T-helper 17 cell (primary cell): ENCODE measurements around the gene MBL2. TPM values are rescaled to one million over a fixed set of nuclear protein-coding genes. Genes with fewer than 3 reads are reported as not detected.

Experiments
- ATAC-seq: fragments of 150-1000 bp; cut with Tn5 transposase; 2 replicates; pipeline ENCODE4 v1.10.0; 2021; ENCODE audit warnings: mild to moderate bottlenecking, moderate library complexity
- DNase-seq, 3 donors: peaks; one replicate each; pipeline versions ENCODE4 v3.0.0 to v3.0.0-alpha.2; 2020 to 2021
- H3K9me3 ChIP-seq: one replicate; pipeline ENCODE4 v1.7.0; 2013; ENCODE audit warnings: low read length, mild to moderate bottlenecking; ENCODE audit not compliant: control insufficient read depth, poor library complexity, severe bottlenecking
- H3K27ac Mint-ChIP-seq: one replicate; pipeline ENCODE4 v1.8.0; 2022; ENCODE audit warnings: mild to moderate bottlenecking, moderate library complexity, mixed read lengths
- H3K27me3 Mint-ChIP-seq: one replicate; pipeline ENCODE4 v1.8.0; 2022; ENCODE audit warnings: mixed read lengths
- H3K36me3 Mint-ChIP-seq: one replicate; pipeline ENCODE4 v1.8.0; 2022; ENCODE audit warnings: low read depth, mixed read lengths
- H3K4me1 Mint-ChIP-seq: one replicate; pipeline ENCODE4 v1.8.0; 2022; ENCODE audit warnings: mild to moderate bottlenecking, mixed read lengths
- H3K4me3 Mint-ChIP-seq: one replicate; pipeline ENCODE4 v1.8.0; 2022; ENCODE audit warnings: mild to moderate bottlenecking, moderate library complexity, mixed read lengths
- total RNA-seq, 4 donors: library from RNA in 2 of 4; stranded (reverse) in 2 of 4; gene quantifications; one replicate each; pipeline ENCODE4 v1.2.3 and lab custom pipeline; 2022 to 2026

The MBL2 gene
- total RNA-seq (not detected), total RNA-seq (lab: John Stamatoyannopoulos, UW) (0 reads per million in 2 donors)

DNA sequence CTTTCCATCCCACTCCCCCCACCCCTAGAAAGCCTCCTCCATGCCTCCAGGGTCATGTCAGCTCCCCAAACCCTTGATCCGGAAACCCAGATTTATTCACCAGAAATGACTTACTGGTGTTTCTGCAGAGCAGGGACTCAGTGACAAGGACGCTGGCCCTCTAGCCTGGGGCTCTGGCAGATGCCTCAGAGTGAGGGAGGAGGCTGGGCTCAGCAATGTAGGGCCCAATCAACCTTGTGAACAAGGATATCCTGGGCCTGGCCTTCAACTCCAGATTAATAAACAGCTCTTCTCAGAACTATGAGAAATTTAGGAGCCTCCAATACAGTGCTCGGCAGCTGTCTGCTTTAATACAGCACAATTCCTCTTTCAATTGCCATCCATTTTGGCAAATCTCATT lies at the start of gene MBL2:
Gene MBL2 (minus strand): TSS at position 162 of the 400 bp plus-strand sequence. CDS start 1,149 bp downstream, outside the sequence.
- Mint-ChIP-seq H3K36me3 (no peaks in the 10 kb centered on the region), H3K4me1 (no peaks in the 10 kb centered on the region), H3K4me3 (no peak within 1 kb of the TSS), H3K27ac (no peak within 1 kb of the TSS), H3K27me3 (no peaks in the 10 kb centered on the region)
- DNase-seq = no peak
- H3K9me3 ChIP-seq = no peaks in the 10 kb centered on the region
- no peak for ATAC-seq

DNA sequence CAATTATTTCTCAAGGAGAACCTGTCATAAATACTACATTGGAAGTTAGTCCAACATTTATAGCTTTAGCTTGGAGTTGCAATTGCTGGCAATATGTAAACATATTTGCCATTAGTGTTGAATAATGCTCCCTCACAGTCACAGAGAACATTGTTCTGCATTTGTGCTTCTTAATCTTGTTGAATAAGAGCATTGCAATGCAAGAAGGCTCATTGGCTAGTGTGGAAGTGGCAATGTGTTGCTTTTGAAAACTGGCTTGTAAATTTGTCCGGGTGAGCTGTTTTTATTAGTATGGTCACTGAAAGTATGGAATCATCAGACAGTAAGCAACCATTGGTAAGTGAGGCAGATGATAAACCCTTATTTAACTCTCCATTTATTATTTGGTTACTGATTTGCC lies 47.7 kb upstream of the MBL2 start:
- H3K36me3 Mint-ChIP-seq = no peaks in the 10 kb centered on the region

DNA sequence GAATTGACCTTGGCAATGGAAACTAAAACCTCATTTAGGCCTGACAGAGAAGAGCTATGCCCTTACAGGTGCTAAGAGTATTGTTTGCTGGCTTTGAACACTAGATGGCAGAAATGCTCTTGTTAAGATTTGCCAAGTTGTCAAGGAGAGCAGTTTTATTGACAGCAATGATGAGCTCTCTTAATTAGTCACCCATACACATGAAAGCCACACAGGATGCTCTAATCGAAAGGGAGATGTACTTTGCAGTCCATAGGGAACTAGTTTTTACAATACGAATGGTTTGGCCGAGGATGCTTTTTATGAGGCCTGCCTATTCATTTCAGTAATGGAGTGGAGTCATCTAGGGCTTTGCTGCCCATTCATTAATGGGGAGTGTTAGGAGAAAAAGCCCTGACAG lies 45.4 kb upstream of the MBL2 start:
- H3K4me3 Mint-ChIP-seq = no peak overlapping the region
- H3K27me3 Mint-ChIP-seq = no peaks in the 10 kb centered on the region
- no peaks in the 10 kb centered on the region for H3K4me1 Mint-ChIP-seq
- DNase-seq (no peak), ATAC-seq (no peak)
- no peaks in the 10 kb centered on the region for H3K9me3 ChIP-seq
- no peaks in the 10 kb centered on the region for H3K36me3 Mint-ChIP-seq
- no peak overlapping the region for H3K27ac Mint-ChIP-seq

More for the DNA sequence above, 47.7 kb upstream of the MBL2 start:
- H3K9me3 ChIP-seq = no peaks in the 10 kb centered on the region
- DNase-seq (no peak), ATAC-seq (no peak)
- Mint-ChIP-seq H3K27ac (no peak overlapping the region), H3K27me3 (no peaks in the 10 kb centered on the region), H3K4me1 (no peaks in the 10 kb centered on the region), H3K4me3 (no peak overlapping the region)

DNA sequence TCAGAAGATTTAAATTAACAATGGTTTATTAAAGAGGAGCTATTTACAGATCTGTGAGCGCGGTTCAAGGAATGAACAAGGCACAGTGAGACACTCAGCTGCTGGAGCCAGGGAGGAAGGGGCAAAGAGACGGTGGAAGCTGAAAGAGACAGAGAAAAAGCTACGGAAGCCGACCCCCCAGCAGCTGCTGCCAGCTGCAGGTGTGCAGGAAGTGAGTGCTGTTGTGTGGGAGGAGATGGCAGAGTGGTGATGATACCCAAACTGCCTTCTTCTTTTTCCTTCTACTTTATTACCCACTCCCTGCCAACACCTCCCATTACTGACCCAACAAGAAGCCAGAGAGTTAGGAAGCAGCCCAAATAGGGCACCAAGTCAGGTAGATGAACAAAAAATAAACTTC lies 41.9 kb upstream of the MBL2 start:
- DNase-seq (no peak), ATAC-seq (no peak)
- no peaks in the 10 kb centered on the region for H3K4me1 Mint-ChIP-seq
- H3K4me3 Mint-ChIP-seq = no peak overlapping the region
- H3K27ac Mint-ChIP-seq = no peak overlapping the region
- H3K27me3 Mint-ChIP-seq = no peaks in the 10 kb centered on the region
- H3K36me3 Mint-ChIP-seq = no peaks in the 10 kb centered on the region
- no peaks in the 10 kb centered on the region for H3K9me3 ChIP-seq

DNA sequence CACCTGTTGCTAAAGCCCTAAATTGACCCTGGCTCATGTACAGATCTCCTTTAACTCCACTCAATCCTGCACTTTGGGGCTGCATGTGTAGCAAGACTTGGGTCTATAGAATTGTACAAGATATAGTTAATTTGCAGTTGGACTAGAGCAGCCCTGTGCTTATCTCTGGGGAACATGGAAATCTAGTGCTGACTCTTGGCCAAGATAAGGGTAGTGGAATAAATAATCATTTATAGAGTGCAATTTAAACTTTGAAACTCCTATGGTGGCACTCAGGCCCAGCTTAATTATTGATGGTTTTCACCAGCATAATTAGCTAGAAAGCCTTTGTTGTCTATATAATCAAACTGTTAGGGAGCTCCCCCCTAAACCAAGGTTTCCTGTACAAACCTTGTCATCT lies 39.2 kb upstream of the MBL2 start:
- H3K4me3 Mint-ChIP-seq = no peak overlapping the region
- no peaks in the 10 kb centered on the region for H3K9me3 ChIP-seq
- DNase-seq = no peak
- no peaks in the 10 kb centered on the region for H3K27me3 Mint-ChIP-seq
- no peak overlapping the region for H3K27ac Mint-ChIP-seq
- H3K4me1 Mint-ChIP-seq = no peaks in the 10 kb centered on the region
- H3K36me3 Mint-ChIP-seq = no peaks in the 10 kb centered on the region
- no peak for ATAC-seq

DNA sequence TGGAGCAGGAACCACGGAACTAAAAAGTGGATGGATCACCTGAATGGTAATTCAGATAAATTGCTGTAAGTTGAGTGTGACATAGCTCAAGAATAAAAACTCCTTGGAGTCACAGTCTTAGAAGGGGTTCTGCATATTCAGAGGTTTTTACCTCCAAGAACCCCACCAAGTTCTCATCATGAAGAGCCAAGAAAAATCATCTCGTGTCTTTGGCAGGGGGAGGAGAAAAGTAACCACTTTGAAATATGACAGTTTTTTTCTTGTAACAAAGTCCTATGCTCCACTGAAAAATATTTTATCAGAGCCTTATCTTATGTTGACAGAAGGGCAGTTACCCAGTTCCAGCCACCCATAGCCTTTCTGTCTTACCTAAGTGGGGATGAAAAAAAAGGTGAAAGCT lies 38.2 kb upstream of the MBL2 start:
- H3K4me3 Mint-ChIP-seq = no peak overlapping the region
- ATAC-seq = no peak

DNA sequence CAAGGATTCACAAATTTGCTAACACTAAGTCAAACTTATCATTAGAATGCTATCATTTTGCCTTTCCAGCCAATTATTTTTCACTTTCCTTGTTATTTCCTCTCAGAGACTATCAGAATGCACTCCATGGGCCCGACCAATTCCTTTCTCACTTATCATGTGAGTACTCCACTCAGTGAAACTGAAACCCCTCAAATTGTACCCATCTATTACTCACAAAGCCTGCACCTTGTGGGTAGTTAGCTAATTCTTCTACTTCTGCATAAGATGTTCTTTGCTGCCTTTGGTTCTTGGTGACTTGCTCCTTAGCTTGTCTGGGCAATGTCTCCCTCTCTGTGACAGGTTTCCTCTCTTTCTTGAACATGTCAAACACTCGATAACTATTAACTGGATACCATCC lies 35.2 kb upstream of the MBL2 start:
- Mint-ChIP-seq H3K27ac (no peak overlapping the region), H3K27me3 (no peaks in the 10 kb centered on the region), H3K4me1 (no peaks in the 10 kb centered on the region), H3K4me3 (no peak overlapping the region), H3K36me3 (no peaks in the 10 kb centered on the region)
- no peak for DNase-seq
- H3K9me3 ChIP-seq = no peaks in the 10 kb centered on the region
- ATAC-seq = no peak

More for the DNA sequence above, 38.2 kb upstream of the MBL2 start:
- H3K36me3 Mint-ChIP-seq = no peaks in the 10 kb centered on the region
- H3K27me3 Mint-ChIP-seq = no peaks in the 10 kb centered on the region
- H3K9me3 ChIP-seq = no peaks in the 10 kb centered on the region
- H3K27ac Mint-ChIP-seq = no peak overlapping the region
- no peak for DNase-seq
- H3K4me1 Mint-ChIP-seq = no peaks in the 10 kb centered on the region

DNA sequence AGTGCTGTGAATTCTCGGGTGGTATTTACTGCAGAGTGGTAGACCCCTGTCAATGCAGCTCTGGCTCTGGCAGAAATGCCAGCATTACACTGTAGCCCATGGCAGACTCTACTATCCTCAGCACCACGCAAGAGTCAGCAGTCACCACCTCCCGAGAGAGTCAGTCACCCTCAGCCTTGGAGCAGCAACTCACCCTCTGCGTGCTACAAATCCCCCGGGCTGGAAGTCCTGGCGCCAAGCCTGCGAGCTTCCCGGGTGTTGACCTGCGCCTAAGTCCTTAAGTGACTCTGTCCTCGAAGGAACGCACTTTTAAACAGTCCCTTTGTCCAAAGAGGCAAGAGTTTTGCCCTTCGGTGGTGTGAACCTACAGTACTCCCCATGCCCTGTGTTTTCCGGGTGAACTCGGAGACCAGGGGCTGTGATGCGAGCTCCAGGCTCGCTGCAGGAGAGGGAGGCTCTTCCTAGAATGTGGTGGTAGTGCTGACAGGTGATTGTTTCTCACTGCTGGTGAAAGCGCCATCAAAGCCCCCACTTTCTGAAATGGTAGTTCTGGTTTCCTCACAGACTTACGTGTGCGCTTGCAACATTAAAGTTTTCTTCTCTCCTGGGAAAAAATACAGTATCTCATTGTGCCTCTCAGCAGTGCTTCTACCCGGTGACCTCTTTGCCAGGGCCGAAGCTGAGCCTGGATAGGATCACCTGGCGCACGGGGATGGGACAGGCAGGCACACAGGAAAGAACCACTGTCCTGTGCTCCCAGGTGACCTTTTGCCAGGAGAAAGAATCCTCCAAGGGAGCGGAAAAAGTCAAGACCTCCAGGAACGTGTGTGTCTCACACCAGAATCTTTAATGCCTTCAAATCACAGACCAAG lies 33.1 kb upstream of the MBL2 start:
- no peaks in the 10 kb centered on the region for H3K9me3 ChIP-seq
- no peak for ATAC-seq
- Mint-ChIP-seq H3K36me3 (no peaks in the 10 kb centered on the region), H3K4me1 (no peaks in the 10 kb centered on the region), H3K27ac (no peak overlapping the region), H3K27me3 (no peaks in the 10 kb centered on the region), H3K4me3 (no peak overlapping the region)
- no peak for DNase-seq

DNA sequence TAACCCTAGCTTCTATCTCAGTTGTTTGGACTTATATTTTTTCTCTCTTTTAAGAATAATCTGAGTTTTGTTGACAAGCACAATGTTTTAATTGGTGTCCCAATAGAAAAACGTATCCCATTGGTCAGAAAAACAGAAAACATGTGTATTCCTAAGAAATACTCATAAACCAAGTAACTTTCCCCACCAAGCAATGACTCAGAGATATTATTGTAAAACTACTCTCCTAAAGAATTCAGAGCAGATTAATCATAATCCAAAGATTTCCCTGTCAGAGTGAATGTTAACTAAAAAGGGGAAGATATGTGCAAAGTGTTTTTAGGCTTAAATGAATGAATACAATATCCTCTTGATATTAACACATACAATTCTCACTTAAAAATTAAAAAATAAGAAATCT lies 29.4 kb upstream of the MBL2 start:
- no peaks in the 10 kb centered on the region for H3K36me3 Mint-ChIP-seq
- ATAC-seq (no peak), DNase-seq (no peak)
- H3K9me3 ChIP-seq = no peaks in the 10 kb centered on the region
- no peaks in the 10 kb centered on the region for H3K4me1 Mint-ChIP-seq
- H3K27ac Mint-ChIP-seq = no peak overlapping the region
- H3K4me3 Mint-ChIP-seq = no peak overlapping the region
- no peaks in the 10 kb centered on the region for H3K27me3 Mint-ChIP-seq

DNA sequence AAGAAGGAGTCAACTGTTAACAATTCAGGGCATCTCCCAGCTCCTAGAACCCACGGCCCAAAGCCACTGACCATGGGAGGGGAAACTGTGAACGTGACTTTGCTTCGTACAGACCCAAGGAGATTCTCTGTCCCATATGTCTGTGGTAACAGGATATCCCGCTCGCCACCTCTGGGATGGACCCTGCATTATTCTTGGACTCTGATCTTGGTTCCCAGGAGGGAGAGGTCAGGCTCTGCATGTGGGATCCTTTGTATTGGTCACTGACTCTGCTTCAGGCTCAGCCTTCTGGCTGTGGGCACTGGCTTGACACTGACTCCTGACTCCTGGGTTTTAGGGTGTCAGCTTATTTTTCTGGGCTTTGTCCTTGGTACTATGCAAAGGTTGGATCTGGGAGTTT lies 13.5 kb upstream of the MBL2 start:
- no peak for DNase-seq
- Mint-ChIP-seq H3K4me1 (no peaks in the 10 kb centered on the region), H3K4me3 (no peak overlapping the region), H3K27ac (no peak overlapping the region), H3K27me3 (no peaks in the 10 kb centered on the region), H3K36me3 (no peaks in the 10 kb centered on the region)
- no peak for ATAC-seq
- no peaks in the 10 kb centered on the region for H3K9me3 ChIP-seq

DNA sequence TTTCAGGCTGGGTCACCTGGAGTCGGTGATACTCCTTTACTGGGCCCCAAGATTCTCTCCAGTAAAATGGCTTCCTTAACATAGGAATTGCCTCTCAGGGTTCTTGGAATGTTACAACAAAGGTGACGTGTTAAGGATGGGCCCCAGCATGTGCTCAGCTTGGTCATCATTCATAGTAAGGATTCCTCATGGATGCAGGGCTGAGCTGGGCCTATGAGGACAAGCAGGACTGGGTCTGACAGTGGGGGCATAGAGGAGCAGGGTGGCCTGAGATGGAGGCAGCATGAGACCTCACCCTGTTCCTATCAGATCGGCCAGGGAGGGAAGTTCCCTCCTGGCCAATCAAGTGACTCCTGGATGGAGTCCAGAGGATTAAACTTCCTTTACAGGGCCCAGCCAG lies 12.8 kb upstream of the MBL2 start:
- Mint-ChIP-seq H3K4me1 (no peaks in the 10 kb centered on the region), H3K27ac (no peak overlapping the region), H3K36me3 (no peaks in the 10 kb centered on the region), H3K4me3 (no peak overlapping the region), H3K27me3 (no peaks in the 10 kb centered on the region)
- ATAC-seq (no peak), DNase-seq (no peak)
- no peaks in the 10 kb centered on the region for H3K9me3 ChIP-seq

DNA sequence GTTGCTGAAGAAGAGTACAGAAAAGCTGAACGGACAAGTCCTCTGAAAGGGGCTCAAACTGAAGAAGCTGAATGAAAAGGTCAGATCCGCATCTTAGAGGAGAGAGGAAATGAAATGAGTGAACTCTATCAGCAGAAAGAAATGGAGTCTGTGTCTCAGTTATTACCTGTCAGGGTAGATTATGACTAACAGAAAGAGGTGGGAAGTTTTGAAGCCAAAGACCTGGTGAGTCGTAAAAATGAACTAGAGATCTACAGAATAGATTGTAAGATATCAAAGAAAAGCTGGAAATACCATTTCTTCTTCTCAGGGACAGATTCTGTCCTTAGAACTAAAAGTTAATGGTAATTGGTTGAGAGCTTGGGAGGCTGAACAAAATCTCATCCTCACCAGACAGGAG lies 11.1 kb upstream of the MBL2 start:
- no peaks in the 10 kb centered on the region for H3K36me3 Mint-ChIP-seq

DNA sequence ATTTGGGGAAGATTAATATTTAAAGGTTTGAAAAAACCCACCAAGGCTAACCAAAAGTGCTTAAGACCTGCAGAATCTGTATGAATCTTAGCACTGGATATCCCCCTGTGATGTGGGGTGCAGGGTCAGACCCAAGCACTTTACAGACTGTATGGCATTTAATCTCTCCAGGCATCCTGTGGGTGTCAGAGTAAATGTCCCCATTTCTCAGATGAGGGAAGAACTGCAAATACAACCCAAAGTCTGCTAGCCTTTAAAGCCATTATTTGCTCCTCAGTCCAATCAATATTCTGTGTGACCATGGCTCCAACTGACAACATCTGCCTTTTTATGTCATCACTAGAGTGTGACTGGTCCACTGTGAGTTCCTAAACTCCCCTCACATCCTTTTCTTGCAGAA lies 10.0 kb upstream of the MBL2 start:
- no peaks in the 10 kb centered on the region for H3K9me3 ChIP-seq
- ATAC-seq = no peak
- Mint-ChIP-seq H3K4me3 (no peak overlapping the region), H3K27ac (no peak overlapping the region), H3K36me3 (no peaks in the 10 kb centered on the region), H3K27me3 (no peaks in the 10 kb centered on the region), H3K4me1 (no peaks in the 10 kb centered on the region)
- DNase-seq = no peak

More for the DNA sequence above, 11.1 kb upstream of the MBL2 start:
- no peak overlapping the region for H3K27ac Mint-ChIP-seq
- no peaks in the 10 kb centered on the region for H3K27me3 Mint-ChIP-seq
- no peak overlapping the region for H3K4me3 Mint-ChIP-seq
- H3K9me3 ChIP-seq = no peaks in the 10 kb centered on the region
- DNase-seq (no peak), ATAC-seq (no peak)
- no peaks in the 10 kb centered on the region for H3K4me1 Mint-ChIP-seq
